Measurements from ENCODE around the gene STAG1.
"Not testable (repeated sequence)": the region's sequence is repeated elsewhere in the genome, so short reads cannot be mapped to it uniquely, and the experiment has no call there.

STAG1 gene

GRCh38 chr3:136645915-136646314, 106.3 kb downstream of the STAG1 start:
- peak overlapping the region; percentile 34 for H3K4me2 ChIP-seq (ENCODE audit: low read depth, low read length, poor library complexity, severe bottlenecking)
- no peak overlapping the region for H3K9ac ChIP-seq (ENCODE audit: low read depth, low read length, poor library complexity, severe bottlenecking)
- H3K4me1 ChIP-seq (ENCODE audit: insufficient read depth, low read length, poor library complexity, severe bottlenecking) = peaks cover 26% of the 10 kb centered on the region
- no peaks in the 10 kb centered on the region for H3F3A ChIP-seq (ENCODE audit: low read depth)
- no peaks in the 10 kb centered on the region for H3K9me2 ChIP-seq (replicated peaks; ENCODE audit: low read depth, low read length)
- no peaks in the 10 kb centered on the region for H3K9me3 ChIP-seq (ENCODE audit: insufficient read depth, low read depth, low read length)
- no peaks in the 10 kb centered on the region for H3K27me3 ChIP-seq (ENCODE audit: insufficient read depth, low read length, poor library complexity, severe bottlenecking)
- TF ChIP-seq CTCF (conservative IDR thresholded peaks at IDR 0.05; ENCODE audit: low read length) (no peak), EZH2phosphoT487 (IDR thresholded peaks at IDR 0.05; ENCODE audit: borderline replicate concordance) (no peak)
- peaks cover 96% of the 10 kb centered on the region for H3K79me2 ChIP-seq (ENCODE audit: insufficient read depth, low read length)
- H3K36me3 ChIP-seq (ENCODE audit: insufficient read depth, low read length) = no peaks in the 10 kb centered on the region
- no peak overlapping the region for H3K4me3 ChIP-seq (ENCODE audit: low read length, poor library complexity, severe bottlenecking)
- peaks cover 10% of the 10 kb centered on the region for H4K20me1 ChIP-seq (ENCODE audit: insufficient read depth, low read length, poor library complexity, severe bottlenecking)
- H2AFZ ChIP-seq (ENCODE audit: low read length) = no peak overlapping the region

- H2AFZ ChIP-seq (ENCODE audit: low read length) = no peak overlapping the region
- H3K79me2 ChIP-seq (ENCODE audit: insufficient read depth, low read length) = peaks cover 97% of the 10 kb centered on the region
- no peak for TF ChIP-seq EZH2phosphoT487 (IDR thresholded peaks at IDR 0.05; ENCODE audit: borderline replicate concordance)
- no peak for TF ChIP-seq CTCF (conservative IDR thresholded peaks at IDR 0.05; ENCODE audit: low read length)
These were observed 108.0 kb downstream of the STAG1 start for GRCh38 chr3:136644212-136644611.

GRCh38 chr3:136643380-136643779, 108.8 kb downstream of the STAG1 start:
- H2AFZ ChIP-seq (ENCODE audit: low read length); H3K4me2 ChIP-seq (ENCODE audit: low read depth, low read length, poor library complexity, severe bottlenecking); H3K9ac ChIP-seq (ENCODE audit: low read depth, low read length, poor library complexity, severe bottlenecking); H3K9me2 ChIP-seq (replicated peaks; ENCODE audit: low read depth, low read length); H3K27me3 ChIP-seq (ENCODE audit: insufficient read depth, low read length, poor library complexity, severe bottlenecking); H3K4me3 ChIP-seq (ENCODE audit: low read length, poor library complexity, severe bottlenecking); H3K36me3 ChIP-seq (ENCODE audit: insufficient read depth, low read length); H4K20me1 ChIP-seq (ENCODE audit: insufficient read depth, low read length, poor library complexity, severe bottlenecking); H3F3A ChIP-seq (ENCODE audit: low read depth); H3K9me3 ChIP-seq (ENCODE audit: insufficient read depth, low read depth, low read length): not testable (repeated sequence)
- Histone ChIP-seq H3K79me2 (ENCODE audit: insufficient read depth, low read length) (peaks cover 97% of the 10 kb centered on the region), H3K4me1 (ENCODE audit: insufficient read depth, low read length, poor library complexity, severe bottlenecking) (peaks cover 23% of the 10 kb centered on the region)

More at GRCh38 chr3:136644212-136644611, 108.0 kb downstream of the STAG1 start:
- no peaks in the 10 kb centered on the region for H3K27me3 ChIP-seq (ENCODE audit: insufficient read depth, low read length, poor library complexity, severe bottlenecking)
- H3K4me3 ChIP-seq (ENCODE audit: low read length, poor library complexity, severe bottlenecking) = no peak overlapping the region
- H3F3A ChIP-seq (ENCODE audit: low read depth) = no peaks in the 10 kb centered on the region; the same call in 1 of the 2 replicates
- no peak overlapping the region for H3K9ac ChIP-seq (ENCODE audit: low read depth, low read length, poor library complexity, severe bottlenecking)
- H4K20me1 ChIP-seq (ENCODE audit: insufficient read depth, low read length, poor library complexity, severe bottlenecking) = peaks cover 6% of the 10 kb centered on the region
- no peak overlapping the region for H3K4me2 ChIP-seq (ENCODE audit: low read depth, low read length, poor library complexity, severe bottlenecking)
- peaks cover 26% of the 10 kb centered on the region for H3K4me1 ChIP-seq (ENCODE audit: insufficient read depth, low read length, poor library complexity, severe bottlenecking)
- H3K9me3 ChIP-seq (ENCODE audit: insufficient read depth, low read depth, low read length) = no peaks in the 10 kb centered on the region
- no peaks in the 10 kb centered on the region for H3K9me2 ChIP-seq (replicated peaks; ENCODE audit: low read depth, low read length)
- no peaks in the 10 kb centered on the region for H3K36me3 ChIP-seq (ENCODE audit: insufficient read depth, low read length)

- Histone ChIP-seq H3K36me3 (ENCODE audit: insufficient read depth, low read length) (no peaks in the 10 kb centered on the region), H3K4me2 (ENCODE audit: low read depth, low read length, poor library complexity, severe bottlenecking) (no peak overlapping the region), H2AFZ (ENCODE audit: low read length) (no peak overlapping the region), H3K4me1 (ENCODE audit: insufficient read depth, low read length, poor library complexity, severe bottlenecking) (peaks cover 18% of the 10 kb centered on the region), H3K27me3 (ENCODE audit: insufficient read depth, low read length, poor library complexity, severe bottlenecking) (no peaks in the 10 kb centered on the region), H4K20me1 (ENCODE audit: insufficient read depth, low read length, poor library complexity, severe bottlenecking) (peaks cover 6% of the 10 kb centered on the region), H3K79me2 (ENCODE audit: insufficient read depth, low read length) (peaks cover 97% of the 10 kb centered on the region), H3K4me3 (ENCODE audit: low read length, poor library complexity, severe bottlenecking) (no peak overlapping the region), H3K9me2 (replicated peaks; ENCODE audit: low read depth, low read length) (no peaks in the 10 kb centered on the region), H3K9me3 (ENCODE audit: insufficient read depth, low read depth, low read length) (no peaks in the 10 kb centered on the region), H3K9ac (ENCODE audit: low read depth, low read length, poor library complexity, severe bottlenecking) (no peak overlapping the region), H3F3A (ENCODE audit: low read depth) (no peaks in the 10 kb centered on the region; the same call in 1 of the 2 replicates)
- TF ChIP-seq CTCF (conservative IDR thresholded peaks at IDR 0.05; ENCODE audit: low read length) = no peak
- no peak for TF ChIP-seq EZH2phosphoT487 (IDR thresholded peaks at IDR 0.05; ENCODE audit: borderline replicate concordance)
These were observed 109.5 kb downstream of the STAG1 start for GRCh38 chr3:136642711-136643110.

All from Loucy (cell line).